Skin of body (tissue), 2 donors: Measurements from ENCODE around the gene CILP. TPM values are rescaled to one million over a fixed set of nuclear protein-coding genes. Genes with fewer than 3 reads are reported as not detected.
"Not testable (repeated sequence)": the region's sequence is repeated elsewhere in the genome, so short reads cannot be mapped to it uniquely, and the experiment has no call there.

Experiments used
- DNase-seq: peaks from one replicate; lab custom pipeline; 2025; lab: John Stamatoyannopoulos, UW
- total RNA-seq: library from RNA; depleted of rRNA; stranded (reverse); fragments of >200 nt; gene quantifications from one replicate; pipeline ENCODE4 v1.2.3, GENCODE V29; 2014

CILP gene
- total RNA-seq, result 24.4 TPM

- no peak for DNase-seq
Measured at GRCh38 chr15:65210770-65211481, at the start of gene CILP. TSS of gene CILP (minus strand) at chr15:65211473. CDS start at chr15:65209755, 1,718 bp downstream.

DNA sequence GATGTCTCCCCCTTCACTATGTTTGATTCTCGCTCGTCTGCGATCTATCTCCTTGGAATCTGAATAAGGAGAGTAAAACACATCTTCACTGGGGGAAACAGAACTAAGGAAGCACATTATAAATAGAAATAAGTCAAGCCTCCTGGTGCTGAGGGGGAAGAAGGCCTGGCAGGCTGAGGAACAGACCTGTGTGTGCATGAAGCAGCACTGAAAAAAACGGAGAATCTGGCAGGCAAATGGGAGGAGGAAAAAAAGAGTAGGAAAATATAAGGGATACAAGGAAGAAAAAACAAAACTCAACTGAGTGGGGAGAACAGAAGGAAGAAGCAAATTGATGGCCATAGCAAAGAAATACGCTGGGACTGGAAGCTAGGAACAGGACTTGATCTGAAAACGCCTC is 49.7 kb upstream of the CILP start:
- no peak for DNase-seq

DNA sequence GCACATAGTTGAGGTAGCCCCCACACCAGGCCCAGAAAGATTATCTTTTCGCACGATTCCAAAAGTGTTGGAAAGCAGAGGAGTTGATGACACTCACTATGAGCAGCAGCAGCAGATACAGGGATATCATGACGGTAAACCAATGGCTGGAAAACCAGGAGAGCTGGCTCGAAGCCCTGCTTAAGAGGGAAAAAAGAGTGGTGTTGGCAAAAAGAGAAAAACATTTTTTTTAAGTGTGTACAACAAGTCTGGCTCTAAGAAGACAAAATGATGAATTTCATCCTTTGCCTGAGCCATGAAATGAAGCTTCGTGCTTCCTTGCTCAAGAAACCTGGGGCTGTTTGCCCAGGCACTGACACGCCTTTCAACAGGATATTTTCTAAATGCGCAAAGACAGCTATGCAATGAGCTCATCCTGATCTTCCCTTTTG is 48.1 kb upstream of the CILP start:
- DNase-seq, result peak; percentile 87

DNA sequence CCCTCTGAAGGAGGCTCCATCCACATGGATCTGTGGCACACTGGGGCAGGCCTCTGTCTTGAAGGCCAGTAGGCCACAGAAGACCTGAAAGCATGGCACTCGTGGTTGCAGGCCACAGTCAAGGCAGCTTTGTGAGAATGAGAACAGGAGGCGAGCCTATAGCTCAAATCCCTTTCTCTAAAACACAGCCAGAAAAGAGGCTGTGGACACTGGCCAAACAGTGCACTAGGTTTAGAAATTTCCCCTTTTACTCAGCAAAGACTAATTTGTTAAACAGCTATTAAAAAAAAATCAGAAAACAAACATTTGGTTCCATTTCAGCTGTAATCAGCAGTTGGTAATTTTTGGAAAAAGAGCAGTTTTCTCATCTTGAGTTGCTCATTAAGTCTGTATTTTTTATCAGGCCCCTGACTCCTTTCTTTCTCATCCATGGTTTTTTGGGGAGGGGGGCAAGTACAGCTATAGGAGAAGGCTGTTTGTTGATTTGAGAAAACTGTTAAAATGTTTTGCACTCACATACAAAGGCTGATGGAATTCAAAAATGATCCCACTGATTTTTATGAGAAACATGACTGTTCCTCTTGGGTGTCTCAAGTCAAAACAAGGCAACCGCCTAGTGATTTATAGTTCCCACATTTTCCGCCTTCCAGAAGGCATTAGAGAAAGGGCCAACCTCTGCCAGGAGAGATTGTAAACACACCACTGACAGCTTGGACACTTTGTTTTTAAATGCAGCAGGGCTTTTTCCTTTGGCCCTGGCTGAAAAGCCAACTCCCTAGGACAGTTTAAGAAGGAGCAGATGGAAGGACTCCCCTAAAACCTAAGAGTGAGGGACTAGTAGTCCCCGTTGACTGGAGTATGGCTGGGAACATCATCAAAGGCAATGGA is 47.3 kb upstream of the CILP start:
- DNase-seq, result peak; percentile 75

- DNase-seq, result no peak
Measured at GRCh38 chr15:65255486-65256140, 44.3 kb upstream of the CILP start.

GRCh38 chr15:65254758-65255157 is 43.5 kb upstream of the CILP start:
- DNase-seq, result no peak

GRCh38 chr15:65254356-65254755 is 43.1 kb upstream of the CILP start:
- DNase-seq, result peak; percentile 75

DNA sequence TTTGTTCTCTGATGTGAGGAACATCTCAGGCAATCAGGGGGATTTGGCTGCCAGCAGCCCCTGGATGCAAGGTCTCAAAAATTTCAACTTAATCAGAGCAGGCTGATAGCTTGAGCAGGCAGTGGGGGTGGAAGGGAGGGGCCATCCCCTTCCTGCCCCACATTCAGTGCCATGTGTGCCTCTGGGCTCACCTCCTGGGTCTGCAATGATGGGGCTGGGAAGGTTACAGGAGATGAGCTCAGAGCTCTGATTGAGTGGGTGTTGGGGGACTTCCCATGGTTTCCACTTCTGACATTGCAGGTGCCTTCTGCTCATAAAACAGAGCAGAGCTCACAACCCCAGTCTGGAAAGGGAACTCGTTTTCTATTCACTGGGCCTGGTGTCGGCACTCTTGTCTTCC is 38.4 kb upstream of the CILP start:
- DNase-seq, result no peak

- no peak for DNase-seq
Measured at GRCh38 chr15:65248511-65249255, 37.4 kb upstream of the CILP start.

GRCh38 chr15:65246939-65247338 is 35.7 kb upstream of the CILP start:
- DNase-seq, result no peak

GRCh38 chr15:65246026-65246714 is 34.9 kb upstream of the CILP start:
- no peak for DNase-seq

- peak; percentile 66 for DNase-seq
Measured at GRCh38 chr15:65245096-65245856, 34.0 kb upstream of the CILP start.

DNA sequence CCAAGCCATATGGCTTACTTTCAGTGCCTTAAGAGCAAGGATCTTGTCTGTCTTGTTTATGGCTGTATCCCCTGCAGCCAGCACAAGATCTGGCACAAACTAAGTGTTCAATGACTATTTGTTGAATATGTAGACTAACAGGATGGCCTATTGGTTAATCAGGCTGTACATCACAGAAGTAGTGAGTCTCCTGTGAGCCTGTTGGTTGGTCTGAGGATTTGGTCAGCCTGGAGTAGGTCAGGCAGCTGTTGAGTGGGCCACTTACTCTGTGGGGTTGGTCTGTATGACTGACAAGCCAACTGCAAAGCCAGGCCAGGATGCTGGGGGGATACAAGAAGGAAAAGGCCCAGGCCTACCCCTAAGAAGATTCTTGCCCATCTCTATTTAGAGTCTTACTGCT is 33.4 kb upstream of the CILP start:
- DNase-seq, result no peak

DNA sequence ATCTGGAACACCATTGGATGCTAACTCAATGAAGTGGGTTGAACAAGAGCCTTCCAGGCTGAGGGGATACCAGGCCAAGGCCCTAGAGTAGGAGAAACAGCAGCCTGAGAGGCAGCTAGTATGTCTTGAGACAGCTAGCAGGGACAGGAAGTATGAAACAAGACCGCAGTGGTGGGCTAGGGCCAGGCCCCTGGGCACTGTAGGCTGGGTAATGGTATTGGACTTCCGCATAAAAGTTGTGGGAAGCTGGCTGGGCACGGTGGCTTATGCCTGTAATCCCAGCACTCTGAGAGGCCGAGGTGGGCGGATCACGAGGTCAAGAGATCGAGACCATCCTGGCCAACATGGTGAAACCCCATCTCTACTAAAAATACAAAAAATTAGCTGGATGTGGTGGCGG is 25.2 kb upstream of the CILP start:
- not testable (repeated sequence) for DNase-seq

DNA sequence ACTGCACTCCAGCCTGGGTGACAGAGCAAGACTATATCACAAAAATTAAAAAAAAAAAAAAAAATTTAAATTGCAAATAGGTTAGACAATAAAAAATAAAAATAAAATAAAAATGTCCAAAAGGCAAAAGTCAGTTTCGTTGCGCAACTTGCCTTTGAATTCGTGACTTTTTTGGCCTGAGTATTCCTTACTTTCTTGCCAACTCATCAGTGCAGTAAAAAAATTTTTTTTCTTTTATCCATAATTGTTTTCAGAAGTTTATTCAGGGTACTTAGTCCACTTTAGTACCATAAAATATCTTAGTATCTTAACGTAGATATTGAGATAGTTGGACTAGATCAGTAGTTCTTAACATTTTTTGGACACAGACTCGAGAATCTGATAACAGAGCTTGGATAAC is 22.4 kb upstream of the CILP start:
- DNase-seq, result peak; percentile 74

DNA sequence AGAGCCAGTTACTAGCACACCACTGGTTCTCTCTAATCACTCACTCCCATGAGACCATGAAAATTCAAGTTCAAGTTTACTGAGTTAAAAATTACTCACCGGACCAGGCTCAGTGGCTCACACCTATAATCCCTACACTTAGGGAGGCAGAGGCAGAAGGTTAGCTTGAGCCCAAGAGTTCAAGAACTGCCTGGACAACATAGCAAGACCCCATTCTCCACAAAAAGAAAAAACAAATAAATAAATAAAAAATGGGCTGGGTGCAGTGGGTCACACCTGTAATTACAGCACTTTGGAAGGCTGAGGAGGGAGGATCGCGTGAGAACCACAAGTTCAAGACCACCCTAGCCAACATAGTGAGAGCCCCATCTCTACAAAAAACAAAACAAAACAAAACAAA is 21.2 kb upstream of the CILP start:
- DNase-seq, result no peak

- no peak for DNase-seq
Measured at GRCh38 chr15:65231306-65231705, 20.0 kb upstream of the CILP start.

DNA sequence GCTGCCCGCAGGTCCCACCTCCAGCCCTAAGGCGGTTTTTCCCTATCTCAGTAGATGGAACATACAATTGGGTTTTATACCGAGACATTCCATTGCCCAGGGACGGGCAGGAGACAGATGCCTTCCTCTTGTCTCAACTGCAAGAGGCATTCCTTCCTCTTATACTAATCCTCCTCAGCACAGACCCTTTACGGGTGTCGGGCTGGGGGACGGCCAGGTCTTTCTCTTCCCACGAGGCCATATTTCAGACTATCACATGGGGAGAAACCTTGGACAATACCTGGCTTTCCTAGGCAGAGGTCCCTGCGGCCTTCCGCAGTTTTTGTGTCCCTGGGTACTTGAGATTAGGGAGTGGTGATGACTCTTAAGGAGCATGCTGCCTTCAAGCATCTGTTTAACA is 15.6 kb upstream of the CILP start:
- not testable (repeated sequence) for DNase-seq

DNA sequence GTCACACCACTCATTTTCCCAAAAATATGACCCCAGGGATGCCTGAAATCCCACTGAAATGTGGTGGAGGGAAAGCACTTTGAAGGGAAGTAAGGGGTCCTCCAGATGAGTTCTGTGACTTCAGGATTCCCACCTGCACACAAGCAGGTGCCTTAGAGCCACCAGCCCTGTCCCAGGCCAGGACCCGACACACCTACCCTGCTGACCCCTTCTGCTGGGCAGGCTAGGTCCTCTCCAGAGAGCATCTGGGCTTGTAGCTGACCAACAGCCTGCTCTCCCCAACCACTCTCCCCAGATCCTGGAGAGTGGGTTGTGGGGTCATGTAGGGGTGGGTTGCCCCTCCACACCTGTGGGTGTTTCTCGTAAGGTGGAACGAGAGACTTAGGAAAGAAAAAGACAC is 14.9 kb upstream of the CILP start:
- DNase-seq, result no peak

DNA sequence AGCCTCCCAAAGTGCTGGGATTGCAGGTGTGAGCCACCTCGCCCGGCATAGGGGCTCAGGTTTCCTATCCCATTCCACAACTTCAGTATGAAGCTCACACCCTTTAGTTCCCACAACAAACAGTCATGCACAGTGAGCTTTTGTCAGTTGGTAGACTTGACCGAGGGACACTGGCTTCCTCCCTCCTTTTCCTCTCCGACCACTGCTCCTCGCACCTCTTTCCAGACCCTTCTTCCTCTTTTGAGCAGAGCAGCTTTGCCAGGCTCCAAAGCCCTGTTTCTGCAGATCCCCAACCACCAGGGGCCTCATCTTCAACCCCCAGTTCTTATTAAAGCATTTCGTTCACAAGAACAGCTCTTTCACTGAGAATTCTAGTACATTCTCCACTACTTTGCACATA is 12.7 kb upstream of the CILP start:
- DNase-seq, result no peak
